Fibroblast of skin of back (primary cell): ENCODE results near the gene AK2.
A peak's percentile ranks its signal among the peaks of the same experiment; 100 is the strongest.

Source experiments
- DNase-seq: peaks from one replicate; pipeline ENCODE4 v3.0.0-alpha.2; 2013

Gene AK2

DNA sequence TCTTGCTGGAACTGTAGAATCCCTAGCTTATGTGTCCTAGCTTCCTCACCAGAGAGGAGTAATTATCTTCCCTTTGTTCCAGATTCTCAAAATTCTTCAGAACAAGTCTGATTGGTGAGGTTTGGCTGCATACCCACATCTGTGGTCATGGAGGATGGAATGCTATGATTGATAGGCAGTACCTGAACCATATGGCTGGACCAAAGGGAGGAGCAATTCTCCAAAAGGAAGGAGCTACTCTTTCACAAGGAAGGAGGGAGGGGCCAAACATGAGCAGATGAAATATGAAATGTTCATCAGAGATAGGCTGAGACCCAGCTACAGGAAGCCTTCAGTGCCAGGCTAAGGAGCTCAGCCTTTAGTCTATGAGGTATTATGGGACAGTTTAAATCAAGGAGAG is 67.1 kb downstream of the AK2 start:
- no peak for DNase-seq

DNA sequence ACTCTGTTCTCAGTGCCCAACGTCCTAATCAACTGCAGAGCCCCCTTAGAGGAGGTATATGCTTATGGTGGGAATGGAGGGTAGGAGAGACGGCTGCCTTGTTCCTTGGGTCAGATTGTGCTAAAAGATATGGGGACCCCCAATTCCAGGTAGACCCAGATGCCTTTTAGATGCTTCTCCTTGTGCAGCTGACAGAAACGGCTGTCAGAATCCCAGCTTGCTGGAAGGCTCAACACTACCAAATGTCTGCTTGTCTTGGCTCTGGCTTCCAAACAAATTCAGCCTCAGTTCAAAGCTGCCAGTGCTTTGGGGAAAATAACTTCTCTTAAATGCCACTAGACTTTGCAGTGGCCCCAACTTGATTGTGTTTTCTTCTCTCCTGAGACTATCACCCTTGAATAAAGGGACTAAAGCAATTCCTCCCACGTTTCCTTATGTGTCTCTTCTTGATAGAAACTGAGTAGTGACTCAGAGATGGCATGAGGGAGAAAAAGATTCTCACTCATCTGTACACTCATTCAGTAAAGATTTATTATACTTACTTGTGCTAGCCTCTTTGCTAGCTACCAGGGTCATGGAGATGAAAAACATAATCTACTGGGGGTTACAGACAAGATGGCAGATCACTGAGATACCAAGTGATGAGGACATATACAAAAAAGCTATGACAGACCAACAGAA is 68.7 kb downstream of the AK2 start:
- DNase-seq = peak; percentile 54

- DNase-seq = no peak
Measured at GRCh38 chr1:32966900-32967299, 69.8 kb downstream of the AK2 start.

DNA sequence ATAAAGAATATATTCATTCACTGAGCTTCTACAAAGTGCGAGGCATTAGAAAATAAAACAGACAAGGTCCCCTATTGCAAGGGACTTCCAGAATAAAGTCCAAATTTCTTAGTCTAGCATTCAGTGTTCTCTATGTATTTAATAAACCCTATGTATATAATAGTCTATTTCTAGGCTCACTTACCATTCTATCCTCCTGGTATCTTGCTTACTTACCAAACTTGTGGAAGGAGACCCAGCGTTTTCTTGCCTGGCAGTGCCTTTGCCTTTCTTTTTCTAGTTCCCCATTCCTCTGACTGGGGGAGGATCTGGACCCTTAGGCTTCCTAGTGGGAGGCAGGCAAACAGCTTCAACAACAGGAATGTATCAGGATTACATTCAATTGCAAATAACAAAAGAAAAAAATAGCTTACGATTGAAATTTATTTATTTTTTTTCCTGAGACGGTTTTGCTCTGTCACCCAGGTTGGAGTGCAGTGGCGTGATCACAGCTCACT is 71.4 kb downstream of the AK2 start:
- DNase-seq = no peak

GRCh38 chr1:32964461-32965250 is 72.0 kb downstream of the AK2 start, which contains the start of gene RNF19B:
Gene RNF19B, minus strand, starts transcription at chr1:32964809. Its CDS starts 124 bp downstream, at chr1:32964685.
- peak; percentile 91 for DNase-seq

- DNase-seq = peak; percentile 54
Measured at GRCh38 chr1:32963746-32964460, 72.8 kb downstream of the AK2 start.

DNA sequence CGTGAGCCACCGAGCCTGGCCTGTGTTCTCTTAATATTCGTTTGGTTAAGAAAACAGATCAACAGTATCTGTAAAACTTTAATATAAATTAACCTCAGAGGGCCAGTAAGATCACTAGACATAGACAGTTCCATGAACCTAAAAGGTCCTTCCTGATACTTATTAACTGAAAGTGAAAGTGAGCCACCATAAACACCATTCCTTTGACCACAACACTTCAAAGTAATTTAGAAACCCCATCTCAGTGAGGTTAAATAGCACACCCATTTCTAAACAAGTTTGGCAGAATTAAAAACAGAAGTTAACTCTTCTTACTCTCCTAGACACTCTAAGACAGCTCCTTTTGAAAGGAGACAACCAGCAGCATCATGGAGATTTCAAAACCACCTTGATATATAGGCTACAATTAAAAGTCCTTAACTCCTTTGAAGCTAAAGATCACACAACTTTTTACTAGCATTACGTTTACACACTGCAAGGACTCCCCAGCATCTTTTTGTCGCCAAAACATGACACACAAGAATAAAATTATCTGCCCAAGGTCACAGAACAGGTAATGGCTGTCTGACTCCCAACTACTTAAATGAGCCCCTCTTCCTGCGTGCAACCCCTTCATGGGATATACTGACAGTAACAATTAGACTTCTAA is 74.3 kb downstream of the AK2 start:
- no peak for DNase-seq

GRCh38 chr1:32960819-32961355 is 75.8 kb downstream of the AK2 start:
- DNase-seq = no peak

DNA sequence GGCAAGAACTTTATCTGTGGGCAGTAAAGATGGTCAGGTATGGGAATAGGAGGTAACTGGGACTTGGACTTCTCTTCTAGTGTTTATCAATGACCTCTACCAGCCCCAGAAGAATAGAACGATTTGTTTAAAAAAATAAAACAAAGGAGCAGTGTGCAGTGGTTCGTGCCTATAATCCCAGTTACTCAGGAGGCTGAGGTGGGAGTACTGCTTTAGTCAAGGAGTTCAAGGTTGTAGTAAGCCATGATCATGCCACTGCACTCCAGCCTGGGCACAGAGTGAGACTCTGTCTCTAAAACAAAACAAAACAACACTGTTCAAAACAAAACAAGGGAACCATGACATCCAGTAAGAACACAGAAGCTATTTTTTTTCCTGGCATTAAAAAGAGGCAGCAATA is 76.3 kb downstream of the AK2 start:
- no peak for DNase-seq

DNA sequence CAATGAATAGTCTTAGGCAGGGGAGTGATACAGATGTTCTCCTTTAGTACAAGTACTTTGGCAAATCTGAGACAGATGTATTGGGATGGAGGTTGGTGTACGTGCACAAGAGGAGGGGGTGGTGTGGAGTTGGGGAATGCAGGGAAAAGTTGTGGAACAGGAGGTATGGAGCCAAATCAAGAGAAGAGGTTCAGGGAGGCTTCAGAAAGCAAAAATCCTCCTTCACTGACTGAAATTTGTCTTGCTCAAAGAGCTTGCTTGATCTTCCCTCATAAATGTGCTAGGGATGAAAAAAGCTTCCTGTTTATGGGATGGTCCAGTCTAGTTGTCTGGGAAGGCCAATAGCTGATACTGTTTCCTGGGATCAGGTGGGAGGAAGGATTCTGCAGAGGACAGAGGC is 77.9 kb downstream of the AK2 start:
- DNase-seq = no peak
